ENCODE results near the gene GPR157. TPM values are rescaled to one million over a fixed set of nuclear protein-coding genes. Genes with fewer than 3 reads are reported as not detected.

The GPR157 gene
- total RNA-seq, 1 experiment from 2014 or later, result 6.0 TPM

GRCh38 chr1:9065213-9065751, 63.6 kb downstream of the GPR157 start:
- Histone ChIP-seq H3K27me3 (replicated peaks) (no peaks in the 10 kb centered on the region), H3K4me1 (replicated peaks) (peaks cover 3% of the 10 kb centered on the region), H3K36me3 (no peaks in the 10 kb centered on the region), H3K27ac (no peak overlapping the region), H3K4me3 (no peak overlapping the region), H3K9me3 (replicated peaks) (no peaks in the 10 kb centered on the region)
- no peak for DNase-seq (ENCODE audit: low read depth in 1 of 2, low spot score in 2 of 2)

- DNase-seq (ENCODE audit: low read depth in 1 of 2, low spot score in 2 of 2), result no peak
- Histone ChIP-seq H3K4me3 (no peak overlapping the region), H3K27ac (no peak overlapping the region), H3K4me1 (replicated peaks) (peaks cover 3% of the 10 kb centered on the region), H3K27me3 (replicated peaks) (no peaks in the 10 kb centered on the region), H3K9me3 (replicated peaks) (no peaks in the 10 kb centered on the region), H3K36me3 (no peaks in the 10 kb centered on the region)
Measured at GRCh38 chr1:9062846-9063245, 66.1 kb downstream of the GPR157 start.

GRCh38 chr1:9062021-9062471, 66.9 kb downstream of the GPR157 start:
- H3K4me1 ChIP-seq (replicated peaks), result peaks cover 2% of the 10 kb centered on the region
- H3K27ac ChIP-seq, result no peak overlapping the region
- H3K27me3 ChIP-seq (replicated peaks), result no peaks in the 10 kb centered on the region
- H3K36me3 ChIP-seq, result no peaks in the 10 kb centered on the region
- H3K4me3 ChIP-seq, result no peak overlapping the region
- DNase-seq (ENCODE audit: low read depth in 1 of 2, low spot score in 2 of 2), result no peak
- H3K9me3 ChIP-seq (replicated peaks), result no peaks in the 10 kb centered on the region

DNA sequence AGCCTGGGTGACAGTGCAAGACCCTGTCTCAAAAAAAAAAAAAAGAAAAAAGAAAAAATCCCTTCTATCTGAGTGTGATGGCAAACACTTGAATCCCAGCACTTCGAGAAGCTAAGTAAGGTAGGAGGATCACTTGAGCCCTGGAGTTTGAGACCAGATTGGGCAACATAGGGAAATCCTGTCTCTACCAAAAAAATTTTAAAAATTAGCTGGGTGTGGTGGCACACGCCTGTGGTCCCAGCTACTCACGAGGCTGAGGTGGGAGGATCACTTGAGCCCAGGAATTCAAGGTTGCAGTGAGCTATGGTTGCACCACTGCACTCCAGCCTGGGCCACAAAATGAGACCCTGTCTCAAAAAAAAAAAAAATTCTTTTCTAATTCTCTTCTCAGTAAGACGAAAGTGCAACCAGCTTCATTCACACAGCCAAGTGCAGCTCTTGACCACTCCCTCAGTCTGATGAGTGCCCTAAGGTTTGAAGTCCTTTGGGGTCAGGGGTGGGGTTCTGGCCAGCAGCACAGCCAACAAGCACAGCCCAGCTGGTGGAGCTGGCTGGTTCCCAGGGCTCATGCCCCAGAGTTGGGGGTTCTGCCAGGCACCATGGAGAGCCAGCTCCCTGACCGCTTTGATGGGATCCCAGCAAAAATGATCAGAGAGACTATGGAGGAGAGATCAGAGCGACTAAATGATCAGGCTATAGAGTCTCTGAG, 67.5 kb downstream of the GPR157 start:
- Histone ChIP-seq H3K4me1 (replicated peaks) (no peaks in the 10 kb centered on the region), H3K9me3 (replicated peaks) (no peaks in the 10 kb centered on the region), H3K36me3 (no peaks in the 10 kb centered on the region), H3K27me3 (replicated peaks) (no peaks in the 10 kb centered on the region), H3K4me3 (no peak overlapping the region), H3K27ac (no peak overlapping the region)
- no peak for DNase-seq (ENCODE audit: low read depth in 1 of 2, low spot score in 2 of 2)

GRCh38 chr1:9059891-9060744, 68.8 kb downstream of the GPR157 start:
- Histone ChIP-seq H3K4me1 (replicated peaks) (no peaks in the 10 kb centered on the region), H3K27ac (no peak overlapping the region), H3K36me3 (no peaks in the 10 kb centered on the region), H3K9me3 (replicated peaks) (no peaks in the 10 kb centered on the region), H3K27me3 (replicated peaks) (no peaks in the 10 kb centered on the region), H3K4me3 (no peak overlapping the region)
- no peak for DNase-seq (ENCODE audit: low read depth in 1 of 2, low spot score in 2 of 2)

DNA sequence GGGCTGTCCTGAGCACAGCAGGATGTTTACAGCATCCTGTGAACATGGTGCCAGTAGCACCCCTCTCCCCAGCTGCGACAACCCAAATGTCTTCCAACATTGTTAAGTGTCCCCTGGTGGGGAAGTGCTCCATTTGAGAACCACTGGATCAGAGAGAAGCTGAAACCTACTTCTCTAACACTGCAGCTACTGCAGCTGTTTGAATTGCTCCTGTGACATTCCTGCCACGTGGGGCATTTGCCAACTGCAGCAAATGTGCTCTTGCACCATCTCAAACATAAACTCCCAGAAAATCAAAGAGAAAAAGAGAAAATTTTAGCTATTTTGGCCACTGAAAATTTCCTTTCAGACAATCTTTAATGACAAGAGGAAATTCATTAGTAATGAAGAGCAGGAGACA, 70.4 kb downstream of the GPR157 start:
- H3K9me3 ChIP-seq (replicated peaks), result no peaks in the 10 kb centered on the region
- H3K27ac ChIP-seq, result no peak overlapping the region
- H3K4me1 ChIP-seq (replicated peaks), result no peaks in the 10 kb centered on the region
- H3K36me3 ChIP-seq, result no peaks in the 10 kb centered on the region
- 0 out of 2 replicates have a peak, but pooled peaks cover 4% of the 10 kb centered on the region for H3K27me3 ChIP-seq (replicated peaks)
- no peak for DNase-seq (ENCODE audit: low read depth in 1 of 2, low spot score in 2 of 2)
- H3K4me3 ChIP-seq, result no peak overlapping the region

- Histone ChIP-seq H3K4me3 (no peak overlapping the region), H3K27ac (no peak overlapping the region), H3K36me3 (no peaks in the 10 kb centered on the region), H3K4me1 (replicated peaks) (no peaks in the 10 kb centered on the region), H3K9me3 (replicated peaks) (no peaks in the 10 kb centered on the region), H3K27me3 (replicated peaks) (0 out of 2 replicates have a peak, but pooled peaks cover 4% of the 10 kb centered on the region)
- DNase-seq (ENCODE audit: low read depth in 1 of 2, low spot score in 2 of 2), result no peak
Measured at GRCh38 chr1:9057851-9058250, 71.1 kb downstream of the GPR157 start.

- H3K9me3 ChIP-seq (replicated peaks), result no peaks in the 10 kb centered on the region
- H3K27me3 ChIP-seq (replicated peaks), result 0 out of 2 replicates have a peak, but pooled peaks cover 4% of the 10 kb centered on the region
- no peaks in the 10 kb centered on the region for H3K4me1 ChIP-seq (replicated peaks)
- DNase-seq (ENCODE audit: low read depth in 1 of 2, low spot score in 2 of 2), result no peak
- H3K36me3 ChIP-seq, result no peaks in the 10 kb centered on the region
- H3K27ac ChIP-seq, result no peak overlapping the region
- no peak overlapping the region for H3K4me3 ChIP-seq
Measured at GRCh38 chr1:9052272-9053049, 76.4 kb downstream of the GPR157 start.

DNA sequence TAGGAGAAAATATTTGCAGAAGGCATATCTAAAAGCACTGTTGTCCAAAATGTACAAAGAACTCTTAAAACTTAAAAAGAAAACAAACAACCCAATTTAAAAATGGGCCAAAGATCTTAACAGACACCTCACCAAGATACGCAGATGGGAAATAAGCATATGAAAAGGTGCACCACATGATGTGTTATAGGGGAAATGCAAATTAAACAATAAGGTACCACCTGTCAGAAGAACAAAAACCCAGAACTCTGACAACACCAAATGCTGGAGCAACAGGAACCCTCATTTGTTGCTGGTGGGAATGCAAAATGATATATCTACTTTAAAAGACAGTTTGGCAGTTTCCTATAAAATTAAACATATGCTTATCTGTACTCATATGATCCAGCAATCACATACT, 77.5 kb downstream of the GPR157 start:
- Histone ChIP-seq H3K27me3 (replicated peaks) (0 out of 2 replicates have a peak, but pooled peaks cover 4% of the 10 kb centered on the region), H3K27ac (no peak overlapping the region), H3K4me1 (replicated peaks) (no peaks in the 10 kb centered on the region), H3K36me3 (no peaks in the 10 kb centered on the region), H3K4me3 (no peak overlapping the region), H3K9me3 (replicated peaks) (no peaks in the 10 kb centered on the region)
- DNase-seq (ENCODE audit: low read depth in 1 of 2, low spot score in 2 of 2), result no peak

- H3K9me3 ChIP-seq (replicated peaks), result no peaks in the 10 kb centered on the region
- H3K27ac ChIP-seq, result no peak overlapping the region
- no peaks in the 10 kb centered on the region for H3K36me3 ChIP-seq
- no peak for DNase-seq (ENCODE audit: low read depth in 1 of 2, low spot score in 2 of 2)
- H3K27me3 ChIP-seq (replicated peaks), result 0 out of 2 replicates have a peak, but pooled peaks cover 4% of the 10 kb centered on the region
- no peak overlapping the region for H3K4me3 ChIP-seq
- H3K4me1 ChIP-seq (replicated peaks), result no peaks in the 10 kb centered on the region
Measured at GRCh38 chr1:9050803-9051202, 78.1 kb downstream of the GPR157 start.

Other genes starting within 250 kb of the GPR157 start
- gene CA6, start 183.2 kb downstream of the GPR157 start, total RNA-seq (2014; rRNA removed; shearing (Covaris generic)), result not detected in 2 replicates
- not detected in 2 replicates for gene SLC2A7, start 102.7 kb downstream of the GPR157 start, total RNA-seq (2014; rRNA removed; shearing (Covaris generic))
- gene SLC2A5, start 59.5 kb downstream of the GPR157 start, total RNA-seq (2014; rRNA removed; shearing (Covaris generic)), result not detected in 2 replicates
- gene H6PD, start 105.7 kb upstream of the GPR157 start, total RNA-seq (2014; rRNA removed; shearing (Covaris generic)), result 12.2 and 12.6 TPM in 2 replicates
- 16.2 and 24.4 TPM in 2 replicates for gene SPSB1, start 163.8 kb upstream of the GPR157 start, total RNA-seq (2014; rRNA removed; shearing (Covaris generic))